HepG2 (cell line): ENCODE data around the gene ADAMTS8. TPM values are rescaled to one million over a fixed set of nuclear protein-coding genes. Genes with fewer than 3 reads are reported as not detected.

Experiments used
- ATAC-seq: fragments of 200-7000 bp; cut with Tn5 transposase; 3 replicates; pipeline ENCODE4 v1.9.1; 2020; ENCODE audit warnings: mild to moderate bottlenecking, moderate library complexity
- BruUV-seq: library from RNA; stranded (reverse); fragments of 400-500 nt; replicated peaks from 2 replicates; lab custom pipeline; 2021; lab: Mats Ljungman, UMichigan
- CTCF ChIA-PET: fragments of 300-600 bp; formaldehyde crosslinking; extraction: SDS; loops from one replicate; lab custom pipeline; 2021; ENCODE audit warnings: low total read pairs, inconsistent platforms, low intra/inter-chr PET ratio; lab: Yijun Ruan, JAX
- POLR2A ChIA-PET: fragments of 350-600 bp; sonication (Branson Sonifier 250); formaldehyde crosslinking; loops from one replicate; lab custom pipeline; 2020; ENCODE audit warnings: antibody characterized with exemption, inconsistent platforms; lab: Yijun Ruan, JAX
- DNase-seq: peaks from one replicate; pipeline ENCODE4 v3.0.0-alpha.2; 2015; ENCODE audit warnings: low spot score
- FAIRE-seq: peaks from 3 replicates; lab custom pipeline; 2011; peaks lifted over from hg19 to GRCh38; lab: Jason Lieb, UNC
- H2AFZ ChIP-seq: one replicate; pipeline ENCODE4 v1.6.1; 2011; ENCODE audit warnings: low read length, inconsistent platforms
- H3K27ac ChIP-seq: fragments of 300-600 bp; 3 replicates; pipeline ENCODE4 v1.8.0; 2011; ENCODE audit warnings: mixed run types, mild to moderate bottlenecking, mixed read lengths, low read length, inconsistent platforms; ENCODE audit not compliant: insufficient read depth; ENCODE audit errors: extremely low read length
- H3K27me3 ChIP-seq, 2 experiments: fragments of 200-600 bp in 1 of 2; 2 replicates in 1 of 2; 3 replicates in 1 of 2; pipeline versions ENCODE4 v1.6.0 to v1.8.0; 2011; ENCODE audit warnings: low read length in 2 of 2, mild to moderate bottlenecking in 2 of 2, moderate library complexity in 2 of 2, inconsistent platforms in 1 of 2; ENCODE audit not compliant: insufficient read depth in 2 of 2, control insufficient read depth in 1 of 2
- H3K36me3 ChIP-seq, 2 experiments: fragments of 200-600 bp in 1 of 2; replicated peaks in 1 of 2; 2 replicates in 1 of 2; 3 replicates in 1 of 2; pipeline versions ENCODE4 v1.5.1 to v1.8.0; 2011; ENCODE audit warnings: low read length in 2 of 2, inconsistent platforms in 1 of 2; ENCODE audit not compliant: insufficient read depth in 2 of 2, control insufficient read depth in 1 of 2
- H3K4me1 ChIP-seq: 2 replicates; pipeline ENCODE4 v1.5.1; 2012; ENCODE audit warnings: low read length, inconsistent platforms; ENCODE audit not compliant: insufficient read depth
- H3K4me2 ChIP-seq: 2 replicates; pipeline ENCODE4 v1.6.0; 2011; ENCODE audit warnings: low read depth, low read length, inconsistent platforms
- H3K4me3 ChIP-seq, 3 experiments: fragments of 200-600 bp in 1 of 3; sonication (generic), shearing (Covaris generic) in 1 of 3; replicated peaks in 1 of 3; 2 replicates each; pipeline ENCODE4 v1.5.1; 2011 to 2016; ENCODE audit warnings: low read length in 3 of 3, inconsistent platforms in 2 of 3, low read depth in 2 of 3, mild to moderate bottlenecking in 2 of 3, control low read depth in 1 of 3, mixed read lengths in 1 of 3; ENCODE audit not compliant: insufficient read depth in 1 of 3
- H3K79me2 ChIP-seq: one replicate; pipeline ENCODE4 v1.6.1; 2011; ENCODE audit warnings: low read length, inconsistent platforms; ENCODE audit not compliant: insufficient read depth
- H3K9ac ChIP-seq: 2 replicates; pipeline ENCODE4 v1.6.0; 2011; ENCODE audit warnings: mild to moderate bottlenecking, low read depth, low read length, inconsistent platforms; ENCODE audit not compliant: insufficient read depth
- H3K9me3 ChIP-seq: 2 replicates; pipeline ENCODE4 v1.5.1; 2012; ENCODE audit warnings: mild to moderate bottlenecking, low read length
- H4K20me1 ChIP-seq: 2 replicates; pipeline ENCODE4 v1.6.0; 2011; ENCODE audit warnings: inconsistent platforms, mild to moderate bottlenecking, low read length, moderate library complexity; ENCODE audit not compliant: insufficient read depth
- EEA1 ChIP-seq: sonication (generic); formaldehyde crosslinking; IDR thresholded peaks from 2 replicates; pipeline ENCODE4 v1.5.1; 2020; ENCODE audit warnings: mild to moderate bottlenecking, missing genetic modification reagents, borderline replicate concordance
- FOXA3 ChIP-seq: IDR thresholded peaks from 2 replicates; pipeline ENCODE4 v1.6.1; 2016; ENCODE audit warnings: missing genetic modification reagents, missing compliant biosample characterization
- MEF2D ChIP-seq: sonication (generic); formaldehyde crosslinking; IDR thresholded peaks from 2 replicates; pipeline ENCODE4 v1.5.1; 2020; ENCODE audit warnings: mild to moderate bottlenecking, missing genetic modification reagents
- MYC ChIP-seq: sonication (generic); formaldehyde crosslinking; IDR thresholded peaks from 2 replicates; pipeline ENCODE4 v1.9.0; 2021; ENCODE audit warnings: missing genetic modification reagents, borderline replicate concordance
- PBX3 ChIP-seq: sonication (generic); formaldehyde crosslinking; IDR thresholded peaks from 2 replicates; pipeline ENCODE4 v1.8.1; 2023; ENCODE audit warnings: missing genetic modification reagents, inconsistent platforms, borderline replicate concordance
- TCF7 ChIP-seq: sonication (generic); IDR thresholded peaks from 2 replicates; pipeline ENCODE4 v1.6.1; 2016; ENCODE audit warnings: antibody characterized with exemption, low read depth
- ZBTB1 ChIP-seq: sonication (generic); formaldehyde crosslinking; IDR thresholded peaks from 2 replicates; pipeline ENCODE4 v1.4.0; 2020; ENCODE audit warnings: missing genetic modification reagents, borderline replicate concordance
- ZBTB46 ChIP-seq: sonication (generic); formaldehyde crosslinking; IDR thresholded peaks from 2 replicates; pipeline ENCODE4 v1.4.0; 2020; ENCODE audit warnings: mild to moderate bottlenecking, missing genetic modification reagents, borderline replicate concordance
- ZFP41 ChIP-seq: sonication (generic); formaldehyde crosslinking; IDR thresholded peaks from 2 replicates; pipeline ENCODE4 v1.4.0; 2020; ENCODE audit warnings: mild to moderate bottlenecking, missing genetic modification reagents, borderline replicate concordance
- ZNF318 ChIP-seq: sonication (generic); formaldehyde crosslinking; IDR thresholded peaks from 2 replicates; pipeline ENCODE4 v1.4.0; 2020; ENCODE audit warnings: mild to moderate bottlenecking, missing genetic modification reagents
- ZNF333 ChIP-seq: sonication (generic); formaldehyde crosslinking; IDR thresholded peaks from 2 replicates; pipeline ENCODE4 v1.4.0; 2020; ENCODE audit warnings: mild to moderate bottlenecking, missing genetic modification reagents, borderline replicate concordance
- ZNF563 ChIP-seq: sonication (generic); formaldehyde crosslinking; IDR thresholded peaks from 2 replicates; pipeline ENCODE4 v1.8.0; 2022; ENCODE audit warnings: mild to moderate bottlenecking, moderate library complexity, missing genetic modification reagents
- ZNF564 ChIP-seq: sonication (generic); formaldehyde crosslinking; IDR thresholded peaks from 2 replicates; pipeline ENCODE4 v1.8.1; 2023; ENCODE audit warnings: mild to moderate bottlenecking, missing genetic modification reagents
- ZNF589 ChIP-seq: sonication (generic); formaldehyde crosslinking; conservative IDR thresholded peaks from 2 replicates; pipeline ENCODE4 v1.8.0; 2022; ENCODE audit warnings: mild to moderate bottlenecking, moderate library complexity, missing genetic modification reagents
- ZNF7 ChIP-seq: IDR thresholded peaks from 2 replicates; pipeline ENCODE4 v1.6.1; 2016; ENCODE audit warnings: missing biosample characterization, missing genetic modification reagents
- WGBS: methylation state at CpG from one replicate; pipeline ENCODE4 v1.1.6; 2017; ENCODE audit warnings: low lambda C conversion rate; 5-methylcytosine and 5-hydroxymethylcytosine counted together
- in situ Hi-C: cut with HindIII; loops from 2 replicates; pipeline ENCODE4 v1.10.0; 2017; ENCODE audit warnings: low pct_unique_long_range_greater_than_20kb; ENCODE audit not compliant: extremely low pct_ligation_motif_present
- intact Hi-C: fragments of 100-400 bp; cut with micrococcal nuclease; formaldehyde crosslinking; loops from one replicate; pipeline ENCODE4 v1.10.0; 2022; ENCODE audit not compliant: unreplicated experiment
- polyA plus RNA-seq, 8 experiments: library from polyadenylated mRNA; depleted of rRNA in 3 of 8; stranded (reverse) in 7 of 8; unstranded in 1 of 8; fragments of >200 nt; fragmentation: Illumina TruSeq in 4 of 8; extraction: Trizol in 4 of 8; gene quantifications; 2 replicates each; pipeline versions ENCODE4 v1.2.1 to v1.2.3, GENCODE V29; 2011 to 2016; ENCODE audit warnings: low read depth in 4 of 8, missing spikeins in 1 of 8, mixed read lengths in 1 of 8; ENCODE audit not compliant: insufficient read depth in 1 of 8
- total RNA-seq, 5 experiments: library from RNA; depleted of rRNA; stranded (reverse); fragments of >200 nt; fragmentation: Illumina TruSeq; extraction: Trizol; gene quantifications; 2 replicates each; pipeline ENCODE4 v1.2.3, GENCODE V29; 2016; ENCODE audit warnings: low read depth in 1 of 5

ADAMTS8 gene
- total and polyA plus RNA-seq, 2 of the 13 experiments (the other 11 are each of a cell fraction or from before 2014, with no cell fraction given), result not detected

- H4K20me1 ChIP-seq, result no peaks in the 10 kb centered on the region
- DNase-seq, result no peak
- BruUV-seq, result no TSS peak
- H3K4me2 ChIP-seq, result no peak overlapping the region
- no peak for FAIRE-seq
- no peaks in the 10 kb centered on the region for H3K36me3 ChIP-seq
- CTCF ChIA-PET, result no interaction called here
- no peak overlapping the region for H3K9ac ChIP-seq
- H3K27me3 ChIP-seq, result peaks cover 0 to 12% of the 10 kb centered on the region in 2 experiments; a peak in 1 of 5 replicates
- no peak overlapping the region for H2AFZ ChIP-seq
- intact Hi-C loops, result no loop called here
- ATAC-seq, result no peak
- WGBS, result 0% methylated on average over 2 of the region's 2 CpGs
- POLR2A ChIA-PET, result no interaction called here
- no peak overlapping the region for H3K4me3 ChIP-seq
- H3K4me1 ChIP-seq, result no peaks in the 10 kb centered on the region
- in situ Hi-C loops, result no loop called here
- H3K27ac ChIP-seq, result no peak overlapping the region
- no peaks in the 10 kb centered on the region for H3K9me3 ChIP-seq
- H3K79me2 ChIP-seq, result no peaks in the 10 kb centered on the region
- TF ChIP-seq ZNF589 (CRISPR knock-in tag), result no peak
- no peak for TF ChIP-seq ZNF563
- no peak for TF ChIP-seq MYC
- no peak for TF ChIP-seq MEF2D (CRISPR knock-in tag)
- TF ChIP-seq FOXA3, result no peak
- no peak for TF ChIP-seq ZNF333 (CRISPR knock-in tag)
- TF ChIP-seq PBX3 (CRISPR knock-in tag), result no peak
- TF ChIP-seq ZBTB46 (CRISPR knock-in tag), result no peak
- no peak for TF ChIP-seq ZNF7 (CRISPR knock-in tag)
- no peak for TF ChIP-seq TCF7
- no peak for TF ChIP-seq ZBTB1 (CRISPR knock-in tag)
- TF ChIP-seq ZFP41 (CRISPR knock-in tag), result no peak
- TF ChIP-seq ZNF318 (CRISPR knock-in tag), result no peak
- no peak for TF ChIP-seq ZNF564 (CRISPR knock-in tag)
- no peak for TF ChIP-seq EEA1
Measured at GRCh38 chr11:130441719-130442118, 13.3 kb upstream of the ADAMTS8 start.
